ENCODE data around the gene RASA3. TPM values are rescaled to one million over a fixed set of nuclear protein-coding genes. Genes with fewer than 3 reads are reported as not detected.

RASA3 gene
- total and polyA plus RNA-seq, 2 of the 4 experiments (the other 2 are of a cell fraction), result 21.0 to 31.4 TPM

DNA sequence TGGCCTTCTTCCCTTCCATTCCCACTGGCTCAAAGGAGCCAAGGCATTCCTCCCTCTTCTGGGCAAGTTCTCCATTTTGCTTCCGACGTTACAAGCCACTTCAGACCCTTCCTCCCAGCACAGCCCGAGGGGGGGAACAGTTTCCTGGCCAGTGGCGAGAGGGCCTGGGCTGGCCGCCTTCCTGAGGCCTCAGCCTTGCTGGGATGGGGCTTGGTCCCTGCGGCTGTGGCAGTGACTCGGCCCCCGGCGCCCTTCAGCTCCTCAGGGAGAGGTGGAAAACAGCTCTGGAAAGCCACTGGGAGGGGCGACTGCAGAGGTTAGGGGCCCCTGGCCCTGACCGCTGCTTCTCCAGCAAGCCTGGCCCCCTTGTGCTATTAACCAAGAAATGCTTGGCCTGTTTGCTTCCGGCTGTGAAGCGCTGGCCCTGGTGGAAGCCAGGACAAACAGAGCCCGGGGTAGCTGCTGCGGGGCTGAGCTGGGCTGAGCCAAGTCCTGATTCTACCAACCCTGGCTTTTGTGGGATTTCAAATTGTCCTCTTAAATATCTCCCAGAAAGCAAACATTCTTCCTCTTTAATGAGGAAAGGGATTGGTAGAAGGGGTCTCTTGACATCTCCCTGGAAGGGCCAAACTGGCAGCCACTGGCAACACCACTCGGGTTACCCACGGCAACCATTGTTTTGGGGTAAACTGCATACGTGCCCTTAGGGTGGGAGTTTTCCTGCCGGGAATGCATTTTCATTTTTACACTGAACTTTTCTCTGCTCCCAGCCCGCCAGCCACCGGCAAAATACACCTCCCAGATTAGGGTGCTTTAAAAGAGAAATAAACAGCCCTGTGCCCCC is 197.2 kb downstream of the RASA3 start:
- no peak overlapping the region for H3K14ac ChIP-seq (replicated peaks; ENCODE audit: low read depth, low read length)
- intact Hi-C loops (cut with micrococcal nuclease), result no loop called here
- H3K4me3 ChIP-seq (ENCODE audit: insufficient read depth, low read depth, low read length), result no peak overlapping the region
- H2AFZ ChIP-seq (replicated peaks; ENCODE audit: low read length, poor library complexity), result no peak overlapping the region
- no peak overlapping the region for H3K23ac ChIP-seq (ENCODE audit: low read depth, low read length)
- WGBS, 2 experiments (ENCODE audit: extremely low coverage in 2 of 2, insufficient read length in 1 of 2), result 73% methylated on average over 2 of the region's 21 CpGs; no CpG with 5 or more reads in 1 of the 2 experiments
- H4K8ac ChIP-seq (ENCODE audit: low read depth in 2 of 2, low read length in 2 of 2), result peak overlapping the region in 1 of 2 experiments; percentile 3; a peak in 1 of 4 replicates
- ChIA-PET POLR2A (ENCODE audit: unreplicated experiment) (no interaction called here), CTCF (no interaction called here)
- dilution Hi-C loops (cut with HindIII; ENCODE audit: low sequenced_read_pairs, unreplicated experiment), result no loop called here
- no TSS peak for BruUV-seq (replicated peaks)
- ATAC-seq (ENCODE audit: low read depth), result no peak
- H3K9ac ChIP-seq (ENCODE audit: low read depth, low read length), result no peak overlapping the region
- peaks cover 7% of the 10 kb centered on the region; the same call in 1 of the 2 replicates for H3K4me1 ChIP-seq (ENCODE audit: control insufficient read depth, insufficient read depth, low read length)
- H3K27me3 ChIP-seq (ENCODE audit: control insufficient read depth, insufficient read depth, low read length), result no peaks in the 10 kb centered on the region
- H2BK5ac ChIP-seq (ENCODE audit: low read depth, low read length, poor library complexity, severe bottlenecking), result no peak overlapping the region
- no peaks in the 10 kb centered on the region for H3K9me3 ChIP-seq (ENCODE audit: control insufficient read depth, insufficient read depth, low read length)
- H3K9me1 ChIP-seq (ENCODE audit: insufficient read depth, low read length), result no peaks in the 10 kb centered on the region; the same call in 1 of the 2 replicates
- H3K79me1 ChIP-seq (ENCODE audit: low read depth in 1 of 2, low read length in 2 of 2), result peaks cover 0 to 38% of the 10 kb centered on the region in 2 experiments; a peak in 1 of 4 replicates
- no peak overlapping the region for H3K18ac ChIP-seq (ENCODE audit: low read depth, low read length)
- no peak overlapping the region for H3K4me2 ChIP-seq (ENCODE audit: low read depth, low read length)
- no peak overlapping the region for H2BK20ac ChIP-seq (ENCODE audit: low read depth, low read length)
- in situ Hi-C loops (cut with MboI; ENCODE audit: low sequenced_read_pairs), result no loop called here
- no peak overlapping the region for H3K27ac ChIP-seq (ENCODE audit: insufficient read depth, low read length)
- H3K4ac ChIP-seq (ENCODE audit: low read depth, low read length), result no peak overlapping the region
- H2BK15ac ChIP-seq (ENCODE audit: low read depth, low read length), result no peak overlapping the region
- no peaks in the 10 kb centered on the region for H3K36me3 ChIP-seq (ENCODE audit: control insufficient read depth, insufficient read depth, low read length)
- no peak for DNase-seq
- no peaks in the 10 kb centered on the region for H4K20me1 ChIP-seq (ENCODE audit: insufficient read depth, low read length)
- no peak overlapping the region for H4K91ac ChIP-seq (ENCODE audit: insufficient read depth, low read depth, low read length)
- H3K56ac ChIP-seq (ENCODE audit: extremely low read depth, insufficient read depth, low read length), result no peak overlapping the region
- no peak overlapping the region for H2BK120ac ChIP-seq (ENCODE audit: low read depth, low read length)
- H2AK9ac ChIP-seq (replicated peaks; ENCODE audit: low read depth, low read length, poor library complexity), result no peak overlapping the region
- H2AK5ac ChIP-seq (ENCODE audit: low read depth, low read length), result no peak overlapping the region
- H4K5ac ChIP-seq (ENCODE audit: low read depth, low read length), result no peak overlapping the region
- no peak for TF ChIP-seq MXI1 (IDR thresholded peaks at IDR 0.05; ENCODE audit: borderline replicate concordance, low read depth, low read length)
- no peak for TF ChIP-seq BHLHE40 (IDR thresholded peaks at IDR 0.05; ENCODE audit: low read depth, low read length)
- TF ChIP-seq RCOR1 (IDR thresholded peaks at IDR 0.05; ENCODE audit: insufficient replicate concordance, low read length), result no peak
- TF ChIP-seq RFX5 (IDR thresholded peaks at IDR 0.05; ENCODE audit: low read depth, low read length), result no peak
- no peak for TF ChIP-seq RAD21 (IDR thresholded peaks at IDR 0.05; ENCODE audit: low read length)
- no peak for TF ChIP-seq CEBPB (IDR thresholded peaks at IDR 0.05; ENCODE audit: low read depth, low read length)
- TF ChIP-seq SMC3 (IDR thresholded peaks at IDR 0.05; ENCODE audit: low read depth, low read length), result no peak
- TF ChIP-seq POLR2A (IDR thresholded peaks at IDR 0.05; ENCODE audit: low read depth, low read length), result no peak
- TF ChIP-seq, protein P1, sequence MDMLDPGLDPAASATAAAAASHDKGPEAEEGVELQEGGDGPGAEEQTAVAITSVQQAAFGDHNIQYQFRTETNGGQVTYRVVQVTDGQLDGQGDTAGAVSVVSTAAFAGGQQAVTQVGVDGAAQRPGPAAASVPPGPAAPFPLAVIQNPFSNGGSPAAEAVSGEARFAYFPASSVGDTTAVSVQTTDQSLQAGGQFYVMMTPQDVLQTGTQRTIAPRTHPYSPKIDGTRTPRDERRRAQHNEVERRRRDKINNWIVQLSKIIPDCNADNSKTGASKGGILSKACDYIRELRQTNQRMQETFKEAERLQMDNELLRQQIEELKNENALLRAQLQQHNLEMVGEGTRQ (IDR thresholded peaks at IDR 0.05; ENCODE audit: low read depth, low read length), result no peak
- TF ChIP-seq FOS (IDR thresholded peaks at IDR 0.05; ENCODE audit: low read depth, low read length), result no peak
- TF ChIP-seq, protein P2, sequence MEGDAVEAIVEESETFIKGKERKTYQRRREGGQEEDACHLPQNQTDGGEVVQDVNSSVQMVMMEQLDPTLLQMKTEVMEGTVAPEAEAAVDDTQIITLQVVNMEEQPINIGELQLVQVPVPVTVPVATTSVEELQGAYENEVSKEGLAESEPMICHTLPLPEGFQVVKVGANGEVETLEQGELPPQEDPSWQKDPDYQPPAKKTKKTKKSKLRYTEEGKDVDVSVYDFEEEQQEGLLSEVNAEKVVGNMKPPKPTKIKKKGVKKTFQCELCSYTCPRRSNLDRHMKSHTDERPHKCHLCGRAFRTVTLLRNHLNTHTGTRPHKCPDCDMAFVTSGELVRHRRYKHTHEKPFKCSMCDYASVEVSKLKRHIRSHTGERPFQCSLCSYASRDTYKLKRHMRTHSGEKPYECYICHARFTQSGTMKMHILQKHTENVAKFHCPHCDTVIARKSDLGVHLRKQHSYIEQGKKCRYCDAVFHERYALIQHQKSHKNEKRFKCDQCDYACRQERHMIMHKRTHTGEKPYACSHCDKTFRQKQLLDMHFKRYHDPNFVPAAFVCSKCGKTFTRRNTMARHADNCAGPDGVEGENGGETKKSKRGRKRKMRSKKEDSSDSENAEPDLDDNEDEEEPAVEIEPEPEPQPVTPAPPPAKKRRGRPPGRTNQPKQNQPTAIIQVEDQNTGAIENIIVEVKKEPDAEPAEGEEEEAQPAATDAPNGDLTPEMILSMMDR (conservative IDR thresholded peaks at IDR 0.05; ENCODE audit: low read depth, low read length), result no peak
- TF ChIP-seq MAFK (IDR thresholded peaks at IDR 0.05; ENCODE audit: low read depth, low read length), result no peak
- TF ChIP-seq, protein P3, sequence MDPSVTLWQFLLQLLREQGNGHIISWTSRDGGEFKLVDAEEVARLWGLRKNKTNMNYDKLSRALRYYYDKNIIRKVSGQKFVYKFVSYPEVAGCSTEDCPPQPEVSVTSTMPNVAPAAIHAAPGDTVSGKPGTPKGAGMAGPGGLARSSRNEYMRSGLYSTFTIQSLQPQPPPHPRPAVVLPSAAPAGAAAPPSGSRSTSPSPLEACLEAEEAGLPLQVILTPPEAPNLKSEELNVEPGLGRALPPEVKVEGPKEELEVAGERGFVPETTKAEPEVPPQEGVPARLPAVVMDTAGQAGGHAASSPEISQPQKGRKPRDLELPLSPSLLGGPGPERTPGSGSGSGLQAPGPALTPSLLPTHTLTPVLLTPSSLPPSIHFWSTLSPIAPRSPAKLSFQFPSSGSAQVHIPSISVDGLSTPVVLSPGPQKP (IDR thresholded peaks at IDR 0.05; ENCODE audit: borderline replicate concordance, low read depth, low read length), result no peak
- no peak for TF ChIP-seq CHD1 (IDR thresholded peaks at IDR 0.05; ENCODE audit: low read depth, low read length)
- no peak for TF ChIP-seq NFE2L2 (IDR thresholded peaks at IDR 0.05; ENCODE audit: low read depth, low read length)

Measured in IMR-90 (cell line).